Esophagus squamous epithelium (tissue), 5 donors: ENCODE measurements around the gene TMEM40. TPM values are rescaled to one million over a fixed set of nuclear protein-coding genes. Genes with fewer than 3 reads are reported as not detected.

Source experiments
- DNase-seq: peaks from one replicate; lab custom pipeline; 2025; lab: John Stamatoyannopoulos, UW
- H3K27ac ChIP-seq, 4 donors: fragments of 200-600 bp; sonication (generic); one replicate each; pipeline ENCODE4 v1.5.1; 2016 to 2019; ENCODE audit warnings: mild to moderate bottlenecking in 1 of 4
- H3K27me3 ChIP-seq, 4 donors: fragments of 200-600 bp; sonication (generic); 1 replicate in 3 of 4; 2 replicates in 1 of 4; pipeline versions ENCODE4 v1.5.1 to v1.6.0; 2017 to 2021; ENCODE audit warnings: antibody characterized with exemption in 1 of 4
- H3K36me3 ChIP-seq, 3 donors: fragments of 200-600 bp; sonication (generic); one replicate each; pipeline ENCODE4 v1.5.1; 2016 to 2019
- H3K4me1 ChIP-seq, 3 donors: fragments of 200-600 bp; sonication (generic); one replicate each; pipeline ENCODE4 v1.5.1; 2017 to 2019
- H3K4me3 ChIP-seq, 4 donors: fragments of 200-600 bp; sonication (generic); 1 replicate in 3 of 4; 2 replicates in 1 of 4; pipeline ENCODE4 v1.5.1; 2016 to 2019; ENCODE audit warnings: mild to moderate bottlenecking in 2 of 4, moderate library complexity in 1 of 4
- H3K9me3 ChIP-seq, 3 donors: fragments of 200-600 bp; sonication (generic); one replicate each; pipeline ENCODE4 v1.5.1; 2016 to 2019
- CTCF ChIP-seq, 6 experiments: fragments of 450-650 bp in 4 of 6; fragments of 200-600 bp in 2 of 6; sonication (generic) in 2 of 6; IDR thresholded peaks; one replicate each; pipeline ENCODE4 v1.5.1; 2016 to 2019; ENCODE audit warnings: antibody characterized with exemption in 6 of 6, mild to moderate bottlenecking in 4 of 6, moderate library complexity in 4 of 6
- POLR2A ChIP-seq, 4 donors: fragments of 450-650 bp; IDR thresholded peaks; one replicate each; pipeline ENCODE4 v1.6.1; 2017; ENCODE audit warnings: antibody characterized with exemption in 4 of 4, mild to moderate bottlenecking in 4 of 4, moderate library complexity in 3 of 4
- WGBS, 2 donors: methylation state at CpG; one replicate each; pipeline ENCODE4 v1.1.5; 2018; 5-methylcytosine and 5-hydroxymethylcytosine counted together
- intact Hi-C: fragments of 100-400 bp; cut with DNase I; formaldehyde crosslinking; loops from one replicate; pipeline ENCODE4 v1.15.0; 2022
- total RNA-seq, 4 donors: library from RNA; depleted of rRNA; stranded (reverse); fragments of >200 nt; gene quantifications; one replicate each; pipeline ENCODE4 v1.1.0, GENCODE V29; 2016
- donor health status: DM: yes; HTN: yes; CAD: no.

TMEM40 gene
- total RNA-seq, 4 donors from 2014 or later: 43.9 to 79.1 (median 53.4) TPM

GRCh38 chr3:12774619-12775018 is 15.6 kb upstream of the TMEM40 start:
- TF ChIP-seq POLR2A (IDR thresholded peaks at IDR 0.05) (no peak), CTCF (IDR thresholded peaks at IDR 0.05) (no peak)
- WGBS, 2 donors: 60 to 61% methylated on average over 3 to 4 of the region's 4 CpGs
- no peak overlapping the region for H3K4me3 ChIP-seq
- H3K27me3 ChIP-seq: no peaks in the 10 kb centered on the region
- H3K36me3 ChIP-seq: no peaks in the 10 kb centered on the region
- no peak overlapping the region for H3K27ac ChIP-seq
- intact Hi-C loops: no loop called here
- no peaks in the 10 kb centered on the region for H3K4me1 ChIP-seq
- no peaks in the 10 kb centered on the region for H3K9me3 ChIP-seq
- no peak for DNase-seq

GRCh38 chr3:12773710-12774086 is 14.6 kb upstream of the TMEM40 start:
- 100% methylated on average over 1 of the region's 1 CpG for WGBS, 2 donors
- DNase-seq: no peak
- intact Hi-C loops: no loop called here
- TF ChIP-seq CTCF (IDR thresholded peaks at IDR 0.05) (no peak), POLR2A (IDR thresholded peaks at IDR 0.05) (no peak)
- no peak overlapping the region for H3K4me3 ChIP-seq
- H3K27ac ChIP-seq: no peak overlapping the region
- no peaks in the 10 kb centered on the region for H3K27me3 ChIP-seq
- H3K9me3 ChIP-seq: no peaks in the 10 kb centered on the region
- no peaks in the 10 kb centered on the region for H3K36me3 ChIP-seq
- no peaks in the 10 kb centered on the region for H3K4me1 ChIP-seq

- no peaks in the 10 kb centered on the region for H3K9me3 ChIP-seq
- TF ChIP-seq POLR2A (IDR thresholded peaks at IDR 0.05): no peak
- TF ChIP-seq CTCF (IDR thresholded peaks at IDR 0.05): no peak
- H3K4me3 ChIP-seq: no peak overlapping the region
- H3K36me3 ChIP-seq: no peaks in the 10 kb centered on the region
- WGBS, 2 donors: 48 to 59% methylated on average over 2 of the region's 2 CpGs
- H3K27me3 ChIP-seq: no peaks in the 10 kb centered on the region
- H3K4me1 ChIP-seq: no peaks in the 10 kb centered on the region
- DNase-seq: no peak
- intact Hi-C loops: no loop called here
- H3K27ac ChIP-seq: no peak overlapping the region
These were observed 14.1 kb upstream of the TMEM40 start for GRCh38 chr3:12773030-12773709.

GRCh38 chr3:12772462-12772861 is 13.4 kb upstream of the TMEM40 start:
- intact Hi-C loops: no loop called here
- TF ChIP-seq CTCF (IDR thresholded peaks at IDR 0.05) (no peak), POLR2A (IDR thresholded peaks at IDR 0.05) (no peak)

GRCh38 chr3:12771236-12771635 is 12.2 kb upstream of the TMEM40 start:
- WGBS, 2 donors: 85 to 86% methylated on average over 9 of the region's 9 CpGs
- DNase-seq: no peak
- no peaks in the 10 kb centered on the region for H3K27me3 ChIP-seq

More at GRCh38 chr3:12772462-12772861, 13.4 kb upstream of the TMEM40 start:
- Histone ChIP-seq H3K36me3 (no peaks in the 10 kb centered on the region), H3K4me1 (no peaks in the 10 kb centered on the region), H3K27me3 (no peaks in the 10 kb centered on the region), H3K4me3 (no peak overlapping the region), H3K27ac (no peak overlapping the region), H3K9me3 (no peaks in the 10 kb centered on the region)
- WGBS, 2 donors: 74 to 88% methylated on average over 5 of the region's 5 CpGs
- DNase-seq: no peak

More at GRCh38 chr3:12771236-12771635, 12.2 kb upstream of the TMEM40 start:
- Histone ChIP-seq H3K27ac (no peak overlapping the region), H3K36me3 (no peaks in the 10 kb centered on the region), H3K4me1 (no peaks in the 10 kb centered on the region), H3K4me3 (no peak overlapping the region), H3K9me3 (no peaks in the 10 kb centered on the region)
- TF ChIP-seq CTCF (IDR thresholded peaks at IDR 0.05) (no peak), POLR2A (IDR thresholded peaks at IDR 0.05) (no peak)
- intact Hi-C loops: no loop called here
